HepG2 (cell line): Measurements from ENCODE around the gene ERCC4. TPM values are rescaled to one million over a fixed set of nuclear protein-coding genes. Genes with fewer than 3 reads are reported as not detected.
A peak's percentile ranks its signal among the peaks of the same experiment; 100 is the strongest.

Source experiments
- ARID2 ChIP-seq: sonication (generic); formaldehyde crosslinking; IDR thresholded peaks from 2 replicates; pipeline ENCODE4 v1.8.1; 2022; ENCODE audit warnings: mild to moderate bottlenecking, missing genetic modification reagents, borderline replicate concordance
- FOXA1 ChIP-seq, 2 experiments: fragments of 450-650 bp in 1 of 2; sonication (generic) in 1 of 2; formaldehyde crosslinking in 1 of 2; IDR thresholded peaks; 2 replicates each; pipeline versions ENCODE4 v1.4.0 to v1.6.1; 2016 to 2020; ENCODE audit warnings: missing genetic modification reagents in 1 of 2
- HIC2 ChIP-seq: sonication (generic); formaldehyde crosslinking; IDR thresholded peaks from 2 replicates; pipeline ENCODE4 v1.9.0; 2022; ENCODE audit warnings: low read depth, missing genetic modification reagents
- HMGXB4 ChIP-seq, 2 experiments: sonication (generic) in 1 of 2; formaldehyde crosslinking in 1 of 2; IDR thresholded peaks; 2 replicates each; pipeline versions ENCODE4 v1.4.0 to v1.6.1; 2018 to 2020; ENCODE audit warnings: missing genetic modification reagents in 2 of 2, borderline replicate concordance in 1 of 2, low read depth in 1 of 2, mild to moderate bottlenecking in 1 of 2, missing biosample characterization in 1 of 2
- HNRNPUL1 ChIP-seq: fragments of 200-400 bp; formaldehyde crosslinking; IDR thresholded peaks from 2 replicates; pipeline ENCODE4 v1.6.1; 2017; ENCODE audit warnings: low read depth, mild to moderate bottlenecking, low read length, moderate library complexity
- ISL2 ChIP-seq: sonication (generic); formaldehyde crosslinking; IDR thresholded peaks from 2 replicates; pipeline ENCODE4 v1.5.0; 2020; ENCODE audit warnings: missing genetic modification reagents
- JUND ChIP-seq: sonication (generic); formaldehyde crosslinking; IDR thresholded peaks from 2 replicates; pipeline ENCODE4 v1.8.0; 2022; ENCODE audit warnings: mild to moderate bottlenecking, missing genetic modification reagents
- KLF11 ChIP-seq: IDR thresholded peaks from 2 replicates; pipeline ENCODE4 v1.6.1; 2016; ENCODE audit warnings: missing compliant biosample characterization
- MAX ChIP-seq: IDR thresholded peaks from 2 replicates; pipeline ENCODE4 v1.6.1; 2012; ENCODE audit warnings: inconsistent platforms
- MBD4 ChIP-seq: IDR thresholded peaks from 2 replicates; pipeline ENCODE4 v1.6.1; 2012; ENCODE audit warnings: low read length, inconsistent platforms, borderline replicate concordance
- MTF2 ChIP-seq: sonication (generic); formaldehyde crosslinking; IDR thresholded peaks from 2 replicates; pipeline ENCODE4 v1.5.0; 2020; ENCODE audit warnings: missing genetic modification reagents, borderline replicate concordance
- MZF1 ChIP-seq: sonication (generic); formaldehyde crosslinking; IDR thresholded peaks from 2 replicates; pipeline ENCODE4 v1.8.1; 2023; ENCODE audit warnings: mild to moderate bottlenecking, missing genetic modification reagents, borderline replicate concordance
- NR2F2 ChIP-seq: IDR thresholded peaks from 2 replicates; pipeline ENCODE4 v1.6.1; 2012; ENCODE audit warnings: low read depth, inconsistent platforms, borderline replicate concordance
- PHF20 ChIP-seq: sonication (generic); formaldehyde crosslinking; IDR thresholded peaks from 2 replicates; pipeline ENCODE4 v1.5.0; 2020; ENCODE audit warnings: mild to moderate bottlenecking, missing genetic modification reagents
- PREB ChIP-seq: sonication (generic); formaldehyde crosslinking; IDR thresholded peaks from 2 replicates; pipeline ENCODE4 v1.4.0; 2020; ENCODE audit warnings: missing genetic modification reagents
- TFE3 ChIP-seq: IDR thresholded peaks from 2 replicates; pipeline ENCODE4 v1.6.1; 2016
- ZBTB20 ChIP-seq: sonication (generic); formaldehyde crosslinking; IDR thresholded peaks from 2 replicates; pipeline ENCODE4 v1.8.1; 2023; ENCODE audit warnings: missing genetic modification reagents, low read depth, mild to moderate bottlenecking, borderline replicate concordance
- ZNF121 ChIP-seq: sonication (generic); formaldehyde crosslinking; IDR thresholded peaks from 2 replicates; pipeline ENCODE4 v1.5.0; 2020; ENCODE audit warnings: mild to moderate bottlenecking, missing genetic modification reagents
- ZNF18 ChIP-seq: sonication (generic); formaldehyde crosslinking; IDR thresholded peaks from 2 replicates; pipeline ENCODE4 v1.8.0; 2022; ENCODE audit warnings: mild to moderate bottlenecking, missing genetic modification reagents; ENCODE audit not compliant: insufficient replicate concordance
- ZNF225 ChIP-seq: sonication (generic); formaldehyde crosslinking; IDR thresholded peaks from 2 replicates; pipeline ENCODE4 v1.4.0; 2020; ENCODE audit warnings: mild to moderate bottlenecking, missing genetic modification reagents
- ZNF354B ChIP-seq: sonication (generic); formaldehyde crosslinking; IDR thresholded peaks from 2 replicates; pipeline ENCODE4 v1.8.0; 2022; ENCODE audit warnings: mild to moderate bottlenecking, missing genetic modification reagents
- polyA plus RNA-seq, 8 experiments: library from polyadenylated mRNA; depleted of rRNA in 3 of 8; stranded (reverse) in 7 of 8; unstranded in 1 of 8; fragments of >200 nt; fragmentation: Illumina TruSeq in 4 of 8; extraction: Trizol in 4 of 8; gene quantifications; 2 replicates each; pipeline versions ENCODE4 v1.2.1 to v1.2.3, GENCODE V29; 2011 to 2016; ENCODE audit warnings: low read depth in 4 of 8, missing spikeins in 1 of 8, mixed read lengths in 1 of 8; ENCODE audit not compliant: insufficient read depth in 1 of 8
- total RNA-seq, 5 experiments: library from RNA; depleted of rRNA; stranded (reverse); fragments of >200 nt; fragmentation: Illumina TruSeq; extraction: Trizol; gene quantifications; 2 replicates each; pipeline ENCODE4 v1.2.3, GENCODE V29; 2016; ENCODE audit warnings: low read depth in 1 of 5

The ERCC4 gene
- total and polyA plus RNA-seq, 2 of the 13 experiments (the other 11 are each of a cell fraction or from before 2014, with no cell fraction given): 5.4 to 15.2 TPM

- no peak for TF ChIP-seq ZNF225 (CRISPR knock-in tag)
- TF ChIP-seq TFE3 (CRISPR knock-in tag): no peak
- no peak for TF ChIP-seq HNRNPUL1
- no peak for TF ChIP-seq ZBTB20 (CRISPR knock-in tag)
- no peak for TF ChIP-seq KLF11 (CRISPR knock-in tag)
- TF ChIP-seq FOXA1 (IDR thresholded peaks at IDR 0.05): no peak
- TF ChIP-seq FOXA1 (CRISPR knock-in tag; IDR thresholded peaks at IDR 0.05): peak; percentile 74
- TF ChIP-seq HMGXB4 (CRISPR knock-in tag; IDR thresholded peaks at IDR 0.05; ENCODE audit: borderline replicate concordance in 1 of 2, low read depth in 1 of 2): no peak
- peak; percentile 17; the same call in 1 of the 2 replicates for TF ChIP-seq ISL2
- TF ChIP-seq JUND (CRISPR knock-in tag): peak; percentile 95
- no peak for TF ChIP-seq MBD4
- 0 out of 2 replicates have a peak, but pooled peaks have one; percentile 47 for TF ChIP-seq ARID2 (CRISPR knock-in tag)
- TF ChIP-seq NR2F2: no peak
- TF ChIP-seq ZNF18 (CRISPR knock-in tag): no peak
- TF ChIP-seq PREB (CRISPR knock-in tag): no peak
- no peak for TF ChIP-seq HIC2
- TF ChIP-seq MAX: no peak
- TF ChIP-seq MTF2 (CRISPR knock-in tag): no peak
- no peak for TF ChIP-seq PHF20 (CRISPR knock-in tag)
- TF ChIP-seq MZF1 (CRISPR knock-in tag): no peak
- TF ChIP-seq ZNF121: no peak
- no peak for TF ChIP-seq ZNF354B (CRISPR knock-in tag)
Observed at GRCh38 chr16:13957197-13958078, 37.5 kb downstream of the ERCC4 start (continued).
